GM23338 (cell line): ENCODE measurements around the gene PER1. TPM values are rescaled to one million over a fixed set of nuclear protein-coding genes. Genes with fewer than 3 reads are reported as not detected.

Experiments used
- ATAC-seq: fragments of 200-7000 bp; cut with Tn5 transposase; 3 replicates; pipeline ENCODE4 v1.9.1; 2020
- DNase-seq: peaks from one replicate; pipeline ENCODE4 v3.0.0-alpha.2; 2015; ENCODE audit warnings: low spot score
- H2AFZ ChIP-seq: fragments of 200-600 bp; sonication (generic); 2 replicates; pipeline ENCODE4 v1.8.0; 2016; ENCODE audit warnings: antibody characterized with exemption, mild to moderate bottlenecking, moderate library complexity
- H3F3A ChIP-seq: fragments of 200-600 bp; sonication (generic); replicated peaks from 2 replicates; pipeline ENCODE4 v1.8.0; 2017; ENCODE audit warnings: antibody characterized with exemption, mixed run types, low read depth
- H3K27ac ChIP-seq: fragments of 200-600 bp; sonication (generic); 2 replicates; pipeline ENCODE4 v1.6.1; 2016; ENCODE audit warnings: low read depth
- H3K27me3 ChIP-seq: fragments of 200-600 bp; sonication (generic); 2 replicates; pipeline ENCODE4 v1.8.0; 2016; ENCODE audit warnings: mild to moderate bottlenecking, mixed run types, moderate library complexity; ENCODE audit not compliant: insufficient read depth
- H3K36me3 ChIP-seq: fragments of 200-600 bp; sonication (generic); 2 replicates; pipeline ENCODE4 v1.8.0; 2016; ENCODE audit warnings: mild to moderate bottlenecking; ENCODE audit not compliant: insufficient read depth
- H3K4me1 ChIP-seq: fragments of 200-600 bp; sonication (generic); 2 replicates; pipeline ENCODE4 v1.8.0; 2016; ENCODE audit warnings: mild to moderate bottlenecking, moderate library complexity; ENCODE audit not compliant: insufficient read depth
- H3K4me2 ChIP-seq: fragments of 200-600 bp; sonication (generic); 2 replicates; pipeline ENCODE4 v1.7.1; 2017; ENCODE audit warnings: mixed run types
- H3K4me3 ChIP-seq: fragments of 200-600 bp; sonication (generic); 2 replicates; pipeline ENCODE4 v1.6.1; 2016; ENCODE audit warnings: mixed run types
- H3K79me2 ChIP-seq: fragments of 200-600 bp; sonication (generic); replicated peaks from 2 replicates; pipeline ENCODE4 v1.8.0; 2017; ENCODE audit warnings: mild to moderate bottlenecking; ENCODE audit not compliant: insufficient read depth
- H3K9me2 ChIP-seq: fragments of 200-600 bp; sonication (generic); 2 replicates; pipeline ENCODE4 v1.8.0; 2017; ENCODE audit not compliant: insufficient read depth
- H4K20me1 ChIP-seq: fragments of 200-600 bp; sonication (generic); replicated peaks from 2 replicates; pipeline ENCODE4 v1.8.0; 2017; ENCODE audit warnings: mild to moderate bottlenecking; ENCODE audit not compliant: insufficient read depth
- H3K27ac Mint-ChIP-seq: 2 replicates; pipeline ENCODE4 v1.8.0; 2020; ENCODE audit warnings: inconsistent platforms, mild to moderate bottlenecking, moderate library complexity, mixed read lengths
- H3K27me3 Mint-ChIP-seq: 3 replicates; pipeline ENCODE4 v1.8.0; 2022; ENCODE audit warnings: low read depth, mild to moderate bottlenecking, moderate library complexity, mixed read lengths, inconsistent platforms; ENCODE audit not compliant: insufficient read depth, poor library complexity
- H3K36me3 Mint-ChIP-seq: 3 replicates; pipeline ENCODE4 v1.8.0; 2021; ENCODE audit warnings: low read depth, mild to moderate bottlenecking, inconsistent platforms, moderate library complexity, mixed read lengths
- H3K4me1 Mint-ChIP-seq: 3 replicates; pipeline ENCODE4 v1.8.0; 2020; ENCODE audit warnings: mild to moderate bottlenecking, inconsistent platforms, mixed read lengths
- H3K4me3 Mint-ChIP-seq: 3 replicates; pipeline ENCODE4 v1.8.0; 2021; ENCODE audit warnings: moderate library complexity, mild to moderate bottlenecking, inconsistent platforms, mixed read lengths
- H3K9me3 Mint-ChIP-seq: 3 replicates; pipeline ENCODE4 v1.8.0; 2020; ENCODE audit warnings: moderate library complexity, mild to moderate bottlenecking, inconsistent platforms, mixed read lengths
- CREB1 ChIP-seq: fragments of 250-450 bp; sonication (Bioruptor Pico); IDR thresholded peaks from 2 replicates; pipeline ENCODE4 v1.5.0; 2020; ENCODE audit warnings: low read depth, mild to moderate bottlenecking, moderate library complexity
- EZH2 ChIP-seq: fragments of 200-600 bp; sonication (generic); IDR thresholded peaks from one replicate; pipeline ENCODE4 v1.8.0; 2017; ENCODE audit warnings: antibody characterized with exemption, mild to moderate bottlenecking, low read depth; ENCODE audit not compliant: unreplicated experiment
- EZH2phosphoT487 ChIP-seq: fragments of 200-600 bp; sonication (generic); IDR thresholded peaks from one replicate; pipeline ENCODE4 v1.8.1; 2018; ENCODE audit warnings: antibody characterized with exemption; ENCODE audit not compliant: unreplicated experiment
- JUNB ChIP-seq: IDR thresholded peaks from one replicate; pipeline ENCODE4 v1.6.1; 2016; ENCODE audit warnings: antibody characterized with exemption; ENCODE audit not compliant: unreplicated experiment
- NANOG ChIP-seq: IDR thresholded peaks from 2 replicates; pipeline ENCODE4 v1.6.1; 2016; ENCODE audit warnings: antibody characterized with exemption, borderline replicate concordance
- POLR2AphosphoS5 ChIP-seq: IDR thresholded peaks from 2 replicates; pipeline ENCODE4 v1.6.1; 2016; ENCODE audit warnings: antibody characterized with exemption, low read depth
- STAT1 ChIP-seq: IDR thresholded peaks from one replicate; pipeline ENCODE4 v1.6.1; 2016; ENCODE audit warnings: antibody characterized with exemption; ENCODE audit not compliant: unreplicated experiment
- ZNF114 ChIP-seq: fragments of 250-450 bp; sonication (Bioruptor Pico); IDR thresholded peaks from 2 replicates; pipeline ENCODE4 v1.5.0; 2020; ENCODE audit warnings: mild to moderate bottlenecking, moderate library complexity
- ZNF331 ChIP-seq: fragments of 250-450 bp; sonication (Bioruptor Pico); IDR thresholded peaks from 2 replicates; pipeline ENCODE4 v1.5.0; 2020; ENCODE audit warnings: low read depth, mild to moderate bottlenecking, moderate library complexity
- polyA plus RNA-seq: library from polyadenylated mRNA; unstranded; fragments of >200 nt; fragmentation: Nextera tagmentation; extraction: Ambion mirVana; gene quantifications from 2 replicates; pipeline ENCODE4 v1.2.1, GENCODE V29; 2016
- total RNA-seq: library from RNA; depleted of rRNA; stranded (reverse); fragments of >200 nt; shearing (Covaris generic); gene quantifications from 2 replicates; pipeline ENCODE4 v1.2.3, GENCODE V29; 2014
- TF ChIP-seq, protein P1 (sequence below), 2 experiments: fragments of 200-600 bp in 1 of 2; sonication (generic) in 1 of 2; conservative IDR thresholded peaks; 2 replicates each; pipeline versions ENCODE4 v1.5.1 to v1.6.1; 2016 to 2017; ENCODE audit warnings: antibody characterized with exemption in 2 of 2, low read depth in 2 of 2, mild to moderate bottlenecking in 2 of 2, moderate library complexity in 1 of 2
- TF ChIP-seq, protein P2 (sequence below): IDR thresholded peaks from one replicate; pipeline ENCODE4 v1.6.1; 2018; ENCODE audit warnings: antibody characterized with exemption; ENCODE audit not compliant: unreplicated experiment
- TF ChIP-seq, protein P3 (sequence below): fragments of 250-450 bp; sonication (Bioruptor Pico); IDR thresholded peaks from 2 replicates; pipeline ENCODE4 v1.5.0; 2020; ENCODE audit warnings: mild to moderate bottlenecking, moderate library complexity
- TF ChIP-seq, protein P4 (sequence below): IDR thresholded peaks from 2 replicates; pipeline ENCODE4 v1.6.1; 2016; ENCODE audit warnings: antibody characterized with exemption

PER1 gene
- total and polyA plus RNA-seq, 2 experiments from 2014 or later = 12.2 to 36.1 TPM

DNA sequence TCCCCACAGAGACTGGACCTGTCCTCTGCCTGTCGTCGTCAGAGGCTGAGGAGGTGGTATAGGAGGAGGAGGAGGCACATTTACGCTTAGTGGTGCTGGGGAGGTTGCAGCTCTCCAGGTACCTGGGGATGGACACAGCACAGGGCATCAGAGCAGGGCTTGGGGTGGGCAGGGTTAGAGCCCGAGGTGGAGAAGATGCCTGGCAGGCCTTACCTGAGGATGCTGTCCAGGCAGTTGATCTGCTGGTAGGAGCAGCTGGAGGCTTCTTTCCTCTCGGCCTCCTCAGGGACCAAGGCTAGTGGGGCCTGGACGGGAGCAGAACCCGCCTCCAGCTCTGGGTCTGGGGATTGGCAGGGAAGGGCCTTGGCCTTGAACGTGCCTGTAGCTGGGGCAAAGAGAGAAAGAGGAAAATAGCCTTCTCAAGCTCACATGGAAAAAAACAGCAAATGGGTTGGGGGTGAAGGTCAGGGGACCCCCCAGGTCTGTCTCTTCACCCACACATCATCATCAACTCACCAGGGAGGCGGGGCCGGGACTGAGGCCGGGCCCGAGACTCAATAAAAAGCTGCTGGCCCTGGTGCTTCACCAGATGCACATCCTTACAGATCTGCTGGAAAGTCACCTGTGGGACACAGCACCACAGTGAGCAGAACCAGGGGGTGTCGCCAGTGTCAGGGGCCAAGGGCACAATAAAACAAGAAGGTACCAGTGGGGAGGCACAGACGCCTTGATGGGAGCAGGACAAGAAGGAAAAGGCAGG, 5.6 kb downstream of the PER1 start:
- Histone ChIP-seq H2AFZ (no peak overlapping the region), H4K20me1 (no peaks in the 10 kb centered on the region; the same call in 1 of the 2 replicates), H3K36me3 (no peaks in the 10 kb centered on the region; the same call in 1 of the 2 replicates), H3K79me2 (peaks cover 4% of the 10 kb centered on the region; the same call in 1 of the 2 replicates), H3K27ac (no peak overlapping the region), H3K4me3 (no peak overlapping the region), H3K4me2 (no peak overlapping the region), H3K9me2 (no peaks in the 10 kb centered on the region), H3F3A (peaks cover 11% of the 10 kb centered on the region; the same call in 1 of the 2 replicates), H3K4me1 (no peaks in the 10 kb centered on the region), H3K27me3 (no peaks in the 10 kb centered on the region)
- H3K27me3 Mint-ChIP-seq = peaks cover 9% of the 10 kb centered on the region
- H3K4me1 Mint-ChIP-seq = no peaks in the 10 kb centered on the region
- H3K4me3 Mint-ChIP-seq = no peak overlapping the region
- TF ChIP-seq EZH2 (no peak), ZNF114 (CRISPR knock-in tag) (no peak), NANOG (no peak), EZH2phosphoT487 (no peak), STAT1 (no peak), JUNB (no peak), POLR2AphosphoS5 (no peak), ZNF331 (no peak), CREB1 (CRISPR knock-in tag) (no peak)
- TF ChIP-seq, protein P1, sequence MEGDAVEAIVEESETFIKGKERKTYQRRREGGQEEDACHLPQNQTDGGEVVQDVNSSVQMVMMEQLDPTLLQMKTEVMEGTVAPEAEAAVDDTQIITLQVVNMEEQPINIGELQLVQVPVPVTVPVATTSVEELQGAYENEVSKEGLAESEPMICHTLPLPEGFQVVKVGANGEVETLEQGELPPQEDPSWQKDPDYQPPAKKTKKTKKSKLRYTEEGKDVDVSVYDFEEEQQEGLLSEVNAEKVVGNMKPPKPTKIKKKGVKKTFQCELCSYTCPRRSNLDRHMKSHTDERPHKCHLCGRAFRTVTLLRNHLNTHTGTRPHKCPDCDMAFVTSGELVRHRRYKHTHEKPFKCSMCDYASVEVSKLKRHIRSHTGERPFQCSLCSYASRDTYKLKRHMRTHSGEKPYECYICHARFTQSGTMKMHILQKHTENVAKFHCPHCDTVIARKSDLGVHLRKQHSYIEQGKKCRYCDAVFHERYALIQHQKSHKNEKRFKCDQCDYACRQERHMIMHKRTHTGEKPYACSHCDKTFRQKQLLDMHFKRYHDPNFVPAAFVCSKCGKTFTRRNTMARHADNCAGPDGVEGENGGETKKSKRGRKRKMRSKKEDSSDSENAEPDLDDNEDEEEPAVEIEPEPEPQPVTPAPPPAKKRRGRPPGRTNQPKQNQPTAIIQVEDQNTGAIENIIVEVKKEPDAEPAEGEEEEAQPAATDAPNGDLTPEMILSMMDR (conservative IDR thresholded peaks at IDR 0.05; ENCODE audit: low read depth in 2 of 2) = no peak
- TF ChIP-seq, protein P2, sequence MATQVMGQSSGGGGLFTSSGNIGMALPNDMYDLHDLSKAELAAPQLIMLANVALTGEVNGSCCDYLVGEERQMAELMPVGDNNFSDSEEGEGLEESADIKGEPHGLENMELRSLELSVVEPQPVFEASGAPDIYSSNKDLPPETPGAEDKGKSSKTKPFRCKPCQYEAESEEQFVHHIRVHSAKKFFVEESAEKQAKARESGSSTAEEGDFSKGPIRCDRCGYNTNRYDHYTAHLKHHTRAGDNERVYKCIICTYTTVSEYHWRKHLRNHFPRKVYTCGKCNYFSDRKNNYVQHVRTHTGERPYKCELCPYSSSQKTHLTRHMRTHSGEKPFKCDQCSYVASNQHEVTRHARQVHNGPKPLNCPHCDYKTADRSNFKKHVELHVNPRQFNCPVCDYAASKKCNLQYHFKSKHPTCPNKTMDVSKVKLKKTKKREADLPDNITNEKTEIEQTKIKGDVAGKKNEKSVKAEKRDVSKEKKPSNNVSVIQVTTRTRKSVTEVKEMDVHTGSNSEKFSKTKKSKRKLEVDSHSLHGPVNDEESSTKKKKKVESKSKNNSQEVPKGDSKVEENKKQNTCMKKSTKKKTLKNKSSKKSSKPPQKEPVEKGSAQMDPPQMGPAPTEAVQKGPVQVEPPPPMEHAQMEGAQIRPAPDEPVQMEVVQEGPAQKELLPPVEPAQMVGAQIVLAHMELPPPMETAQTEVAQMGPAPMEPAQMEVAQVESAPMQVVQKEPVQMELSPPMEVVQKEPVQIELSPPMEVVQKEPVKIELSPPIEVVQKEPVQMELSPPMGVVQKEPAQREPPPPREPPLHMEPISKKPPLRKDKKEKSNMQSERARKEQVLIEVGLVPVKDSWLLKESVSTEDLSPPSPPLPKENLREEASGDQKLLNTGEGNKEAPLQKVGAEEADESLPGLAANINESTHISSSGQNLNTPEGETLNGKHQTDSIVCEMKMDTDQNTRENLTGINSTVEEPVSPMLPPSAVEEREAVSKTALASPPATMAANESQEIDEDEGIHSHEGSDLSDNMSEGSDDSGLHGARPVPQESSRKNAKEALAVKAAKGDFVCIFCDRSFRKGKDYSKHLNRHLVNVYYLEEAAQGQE = no peak
- TF ChIP-seq, protein P3, sequence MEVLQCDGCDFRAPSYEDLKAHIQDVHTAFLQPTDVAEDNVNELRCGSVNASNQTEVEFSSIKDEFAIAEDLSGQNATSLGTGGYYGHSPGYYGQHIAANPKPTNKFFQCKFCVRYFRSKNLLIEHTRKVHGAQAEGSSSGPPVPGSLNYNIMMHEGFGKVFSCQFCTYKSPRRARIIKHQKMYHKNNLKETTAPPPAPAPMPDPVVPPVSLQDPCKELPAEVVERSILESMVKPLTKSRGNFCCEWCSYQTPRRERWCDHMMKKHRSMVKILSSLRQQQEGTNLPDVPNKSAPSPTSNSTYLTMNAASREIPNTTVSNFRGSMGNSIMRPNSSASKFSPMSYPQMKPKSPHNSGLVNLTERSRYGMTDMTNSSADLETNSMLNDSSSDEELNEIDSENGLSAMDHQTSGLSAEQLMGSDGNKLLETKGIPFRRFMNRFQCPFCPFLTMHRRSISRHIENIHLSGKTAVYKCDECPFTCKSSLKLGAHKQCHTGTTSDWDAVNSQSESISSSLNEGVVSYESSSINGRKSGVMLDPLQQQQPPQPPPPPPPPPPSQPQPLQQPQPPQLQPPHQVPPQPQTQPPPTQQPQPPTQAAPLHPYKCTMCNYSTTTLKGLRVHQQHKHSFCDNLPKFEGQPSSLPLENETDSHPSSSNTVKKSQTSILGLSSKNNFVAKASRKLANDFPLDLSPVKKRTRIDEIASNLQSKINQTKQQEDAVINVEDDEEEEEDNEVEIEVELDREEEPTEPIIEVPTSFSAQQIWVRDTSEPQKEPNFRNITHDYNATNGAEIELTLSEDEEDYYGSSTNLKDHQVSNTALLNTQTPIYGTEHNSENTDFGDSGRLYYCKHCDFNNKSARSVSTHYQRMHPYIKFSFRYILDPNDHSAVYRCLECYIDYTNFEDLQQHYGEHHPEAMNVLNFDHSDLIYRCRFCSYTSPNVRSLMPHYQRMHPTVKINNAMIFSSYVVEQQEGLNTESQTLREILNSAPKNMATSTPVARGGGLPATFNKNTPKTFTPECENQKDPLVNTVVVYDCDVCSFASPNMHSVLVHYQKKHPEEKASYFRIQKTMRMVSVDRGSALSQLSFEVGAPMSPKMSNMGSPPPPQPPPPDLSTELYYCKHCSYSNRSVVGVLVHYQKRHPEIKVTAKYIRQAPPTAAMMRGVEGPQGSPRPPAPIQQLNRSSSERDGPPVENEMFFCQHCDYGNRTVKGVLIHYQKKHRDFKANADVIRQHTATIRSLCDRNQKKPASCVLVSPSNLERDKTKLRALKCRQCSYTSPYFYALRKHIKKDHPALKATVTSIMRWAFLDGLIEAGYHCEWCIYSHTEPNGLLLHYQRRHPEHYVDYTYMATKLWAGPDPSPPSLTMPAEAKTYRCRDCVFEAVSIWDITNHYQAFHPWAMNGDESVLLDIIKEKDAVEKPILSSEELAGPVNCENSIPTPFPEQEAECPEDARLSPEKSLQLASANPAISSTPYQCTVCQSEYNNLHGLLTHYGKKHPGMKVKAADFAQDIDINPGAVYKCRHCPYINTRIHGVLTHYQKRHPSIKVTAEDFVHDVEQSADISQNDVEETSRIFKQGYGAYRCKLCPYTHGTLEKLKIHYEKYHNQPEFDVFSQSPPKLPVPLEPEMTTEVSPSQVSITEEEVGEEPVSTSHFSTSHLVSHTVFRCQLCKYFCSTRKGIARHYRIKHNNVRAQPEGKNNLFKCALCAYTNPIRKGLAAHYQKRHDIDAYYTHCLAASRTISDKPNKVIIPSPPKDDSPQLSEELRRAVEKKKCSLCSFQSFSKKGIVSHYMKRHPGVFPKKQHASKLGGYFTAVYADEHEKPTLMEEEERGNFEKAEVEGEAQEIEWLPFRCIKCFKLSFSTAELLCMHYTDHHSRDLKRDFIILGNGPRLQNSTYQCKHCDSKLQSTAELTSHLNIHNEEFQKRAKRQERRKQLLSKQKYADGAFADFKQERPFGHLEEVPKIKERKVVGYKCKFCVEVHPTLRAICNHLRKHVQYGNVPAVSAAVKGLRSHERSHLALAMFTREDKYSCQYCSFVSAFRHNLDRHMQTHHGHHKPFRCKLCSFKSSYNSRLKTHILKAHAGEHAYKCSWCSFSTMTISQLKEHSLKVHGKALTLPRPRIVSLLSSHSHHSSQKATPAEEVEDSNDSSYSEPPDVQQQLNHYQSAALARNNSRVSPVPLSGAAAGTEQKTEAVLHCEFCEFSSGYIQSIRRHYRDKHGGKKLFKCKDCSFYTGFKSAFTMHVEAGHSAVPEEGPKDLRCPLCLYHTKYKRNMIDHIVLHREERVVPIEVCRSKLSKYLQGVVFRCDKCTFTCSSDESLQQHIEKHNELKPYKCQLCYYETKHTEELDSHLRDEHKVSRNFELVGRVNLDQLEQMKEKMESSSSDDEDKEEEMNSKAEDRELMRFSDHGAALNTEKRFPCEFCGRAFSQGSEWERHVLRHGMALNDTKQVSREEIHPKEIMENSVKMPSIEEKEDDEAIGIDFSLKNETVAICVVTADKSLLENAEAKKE (CRISPR knock-in tag) = no peak
- TF ChIP-seq, protein P4, sequence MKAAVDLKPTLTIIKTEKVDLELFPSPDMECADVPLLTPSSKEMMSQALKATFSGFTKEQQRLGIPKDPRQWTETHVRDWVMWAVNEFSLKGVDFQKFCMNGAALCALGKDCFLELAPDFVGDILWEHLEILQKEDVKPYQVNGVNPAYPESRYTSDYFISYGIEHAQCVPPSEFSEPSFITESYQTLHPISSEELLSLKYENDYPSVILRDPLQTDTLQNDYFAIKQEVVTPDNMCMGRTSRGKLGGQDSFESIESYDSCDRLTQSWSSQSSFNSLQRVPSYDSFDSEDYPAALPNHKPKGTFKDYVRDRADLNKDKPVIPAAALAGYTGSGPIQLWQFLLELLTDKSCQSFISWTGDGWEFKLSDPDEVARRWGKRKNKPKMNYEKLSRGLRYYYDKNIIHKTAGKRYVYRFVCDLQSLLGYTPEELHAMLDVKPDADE = no peak
- DNase-seq = no peak
- peaks cover 43% of the 10 kb centered on the region for H3K36me3 Mint-ChIP-seq
- H3K27ac Mint-ChIP-seq = no peak overlapping the region
- ATAC-seq = no peak
- H3K9me3 Mint-ChIP-seq = no peaks in the 10 kb centered on the region
